Osteocyte (in vitro differentiated cells): Measurements from ENCODE around the gene PPP1R12C. TPM values are rescaled to one million over a fixed set of nuclear protein-coding genes. Genes with fewer than 3 reads are reported as not detected.

Source experiments
- DNase-seq: peaks from one replicate; pipeline ENCODE4 v3.0.0; 2021; ENCODE audit warnings: mixed read lengths; ENCODE audit not compliant: unreplicated experiment; ENCODE audit errors: extremely low spot score
- H3K27ac Mint-ChIP-seq: one replicate; pipeline ENCODE4 v1.8.0; 2021; ENCODE audit warnings: mild to moderate bottlenecking, mixed read lengths; ENCODE audit not compliant: unreplicated experiment
- H3K27me3 Mint-ChIP-seq: one replicate; pipeline ENCODE4 v1.8.0; 2021; ENCODE audit warnings: mixed read lengths; ENCODE audit not compliant: unreplicated experiment
- H3K36me3 Mint-ChIP-seq: one replicate; pipeline ENCODE4 v1.8.0; 2021; ENCODE audit warnings: mixed read lengths; ENCODE audit not compliant: unreplicated experiment
- H3K4me1 Mint-ChIP-seq: one replicate; pipeline ENCODE4 v1.8.0; 2021; ENCODE audit warnings: mixed read lengths; ENCODE audit not compliant: unreplicated experiment
- H3K4me3 Mint-ChIP-seq: one replicate; pipeline ENCODE4 v1.8.0; 2021; ENCODE audit warnings: mild to moderate bottlenecking, moderate library complexity, mixed read lengths; ENCODE audit not compliant: unreplicated experiment
- H3K9me3 Mint-ChIP-seq: one replicate; pipeline ENCODE4 v1.8.0; 2021; ENCODE audit warnings: mixed read lengths; ENCODE audit not compliant: unreplicated experiment
- total RNA-seq: library from RNA; stranded (reverse); gene quantifications from 2 replicates; pipeline ENCODE4 v1.2.1, GENCODE V29; 2021
- TF ChIP-seq, protein P1 (sequence below): fragments of 200-600 bp; sonication (generic); IDR thresholded peaks from 2 replicates; pipeline ENCODE4 v1.5.0; 2021; ENCODE audit warnings: antibody characterized with exemption, mild to moderate bottlenecking, moderate library complexity

PPP1R12C gene
- total RNA-seq, 1 donor from 2014 or later, result 135 TPM

DNA sequence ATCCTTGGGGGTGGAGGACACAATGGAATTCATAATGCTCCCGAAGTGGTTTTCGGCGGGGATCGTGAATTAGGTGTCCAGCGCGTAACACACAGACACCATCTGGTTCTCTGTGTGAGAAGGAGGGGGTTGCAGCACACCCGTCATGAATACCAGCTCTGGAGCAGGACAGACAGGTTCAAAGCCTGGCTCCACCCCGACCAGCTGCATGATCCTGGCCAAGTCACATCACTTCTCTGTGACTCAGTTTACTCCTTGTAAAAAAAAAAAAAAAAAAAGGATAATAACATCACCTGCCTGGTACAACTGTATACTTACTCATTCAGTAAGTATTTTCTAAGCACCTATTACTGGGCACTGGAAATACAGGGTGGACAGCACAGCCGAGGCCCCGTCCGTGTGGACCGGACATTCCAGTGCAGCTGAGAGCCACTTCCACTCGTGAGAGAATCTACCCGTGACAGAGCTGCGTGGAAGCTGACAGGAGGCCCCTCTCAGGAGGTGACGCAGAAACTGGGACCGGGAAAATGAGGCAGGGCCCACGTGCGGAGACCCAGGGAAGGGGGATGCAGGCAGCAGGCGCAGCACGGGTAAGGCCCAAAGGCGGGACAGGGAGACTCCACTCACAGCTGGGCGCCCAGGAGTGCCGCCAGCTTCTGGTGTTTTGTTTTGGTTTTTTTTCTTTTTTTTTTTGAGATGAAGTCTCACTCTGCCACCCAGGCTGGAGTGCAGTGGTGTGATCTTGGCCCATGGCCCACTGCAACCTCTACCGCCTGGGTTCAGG is 66.5 kb downstream of the PPP1R12C start:
- H3K27ac Mint-ChIP-seq, result no peak overlapping the region
- H3K4me3 Mint-ChIP-seq, result no peak overlapping the region
- H3K27me3 Mint-ChIP-seq, result no peaks in the 10 kb centered on the region
- peaks cover 18% of the 10 kb centered on the region for H3K36me3 Mint-ChIP-seq
- DNase-seq, result no peak
- H3K4me1 Mint-ChIP-seq, result no peaks in the 10 kb centered on the region
- no peaks in the 10 kb centered on the region for H3K9me3 Mint-ChIP-seq
- TF ChIP-seq, protein P1, sequence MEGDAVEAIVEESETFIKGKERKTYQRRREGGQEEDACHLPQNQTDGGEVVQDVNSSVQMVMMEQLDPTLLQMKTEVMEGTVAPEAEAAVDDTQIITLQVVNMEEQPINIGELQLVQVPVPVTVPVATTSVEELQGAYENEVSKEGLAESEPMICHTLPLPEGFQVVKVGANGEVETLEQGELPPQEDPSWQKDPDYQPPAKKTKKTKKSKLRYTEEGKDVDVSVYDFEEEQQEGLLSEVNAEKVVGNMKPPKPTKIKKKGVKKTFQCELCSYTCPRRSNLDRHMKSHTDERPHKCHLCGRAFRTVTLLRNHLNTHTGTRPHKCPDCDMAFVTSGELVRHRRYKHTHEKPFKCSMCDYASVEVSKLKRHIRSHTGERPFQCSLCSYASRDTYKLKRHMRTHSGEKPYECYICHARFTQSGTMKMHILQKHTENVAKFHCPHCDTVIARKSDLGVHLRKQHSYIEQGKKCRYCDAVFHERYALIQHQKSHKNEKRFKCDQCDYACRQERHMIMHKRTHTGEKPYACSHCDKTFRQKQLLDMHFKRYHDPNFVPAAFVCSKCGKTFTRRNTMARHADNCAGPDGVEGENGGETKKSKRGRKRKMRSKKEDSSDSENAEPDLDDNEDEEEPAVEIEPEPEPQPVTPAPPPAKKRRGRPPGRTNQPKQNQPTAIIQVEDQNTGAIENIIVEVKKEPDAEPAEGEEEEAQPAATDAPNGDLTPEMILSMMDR, result no peak

DNA sequence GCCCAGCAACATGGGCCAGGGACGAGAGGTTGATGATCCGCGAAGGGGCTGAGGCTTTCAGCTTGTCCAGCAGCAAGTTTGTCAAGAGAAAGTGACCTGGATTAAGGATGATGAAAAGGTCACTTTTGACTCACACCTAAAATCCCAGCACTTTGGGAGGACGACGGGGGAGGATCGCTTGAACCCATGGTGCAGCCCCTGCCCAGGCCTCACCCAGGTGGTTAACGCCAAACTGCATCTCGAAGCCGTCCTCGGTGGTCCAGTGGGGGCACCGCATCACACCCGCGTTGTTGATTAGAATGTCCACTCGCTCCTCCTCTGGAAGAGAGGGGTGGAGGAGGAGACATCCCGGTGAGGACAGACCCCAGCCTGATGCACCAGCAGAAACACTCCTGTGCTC is 69.0 kb downstream of the PPP1R12C start:
- no peaks in the 10 kb centered on the region for H3K27me3 Mint-ChIP-seq
- H3K36me3 Mint-ChIP-seq, result peaks cover 20% of the 10 kb centered on the region

DNA sequence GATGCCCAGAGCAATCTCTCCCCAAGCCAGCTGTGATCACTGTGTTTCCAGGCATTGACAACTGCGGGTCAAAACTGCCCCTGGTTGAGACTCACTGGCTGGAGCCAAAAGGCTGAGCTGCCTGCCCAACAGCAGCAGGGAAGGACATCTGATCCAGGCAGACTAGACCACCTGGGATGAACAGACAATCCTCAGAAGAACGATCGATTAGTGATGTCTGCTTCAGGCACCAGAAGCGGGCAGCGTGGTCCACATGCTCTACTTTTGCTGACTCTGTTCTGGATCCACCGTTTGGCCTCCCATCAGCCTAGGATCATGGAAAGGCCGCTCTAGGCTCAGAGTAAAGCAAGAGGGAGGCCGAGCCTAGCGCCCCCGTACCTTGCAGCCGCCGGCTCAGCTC is 69.5 kb downstream of the PPP1R12C start:
- Mint-ChIP-seq H3K27ac (no peak overlapping the region), H3K4me1 (no peaks in the 10 kb centered on the region), H3K27me3 (no peaks in the 10 kb centered on the region), H3K9me3 (no peaks in the 10 kb centered on the region), H3K4me3 (no peak overlapping the region), H3K36me3 (peaks cover 15% of the 10 kb centered on the region)
- TF ChIP-seq, protein P1, result no peak
- DNase-seq, result no peak

More for the DNA sequence above, 69.0 kb downstream of the PPP1R12C start:
- Mint-ChIP-seq H3K9me3 (no peaks in the 10 kb centered on the region), H3K4me1 (no peaks in the 10 kb centered on the region), H3K4me3 (no peak overlapping the region), H3K27ac (no peak overlapping the region)
- TF ChIP-seq, protein P1, result no peak
- DNase-seq, result no peak

DNA sequence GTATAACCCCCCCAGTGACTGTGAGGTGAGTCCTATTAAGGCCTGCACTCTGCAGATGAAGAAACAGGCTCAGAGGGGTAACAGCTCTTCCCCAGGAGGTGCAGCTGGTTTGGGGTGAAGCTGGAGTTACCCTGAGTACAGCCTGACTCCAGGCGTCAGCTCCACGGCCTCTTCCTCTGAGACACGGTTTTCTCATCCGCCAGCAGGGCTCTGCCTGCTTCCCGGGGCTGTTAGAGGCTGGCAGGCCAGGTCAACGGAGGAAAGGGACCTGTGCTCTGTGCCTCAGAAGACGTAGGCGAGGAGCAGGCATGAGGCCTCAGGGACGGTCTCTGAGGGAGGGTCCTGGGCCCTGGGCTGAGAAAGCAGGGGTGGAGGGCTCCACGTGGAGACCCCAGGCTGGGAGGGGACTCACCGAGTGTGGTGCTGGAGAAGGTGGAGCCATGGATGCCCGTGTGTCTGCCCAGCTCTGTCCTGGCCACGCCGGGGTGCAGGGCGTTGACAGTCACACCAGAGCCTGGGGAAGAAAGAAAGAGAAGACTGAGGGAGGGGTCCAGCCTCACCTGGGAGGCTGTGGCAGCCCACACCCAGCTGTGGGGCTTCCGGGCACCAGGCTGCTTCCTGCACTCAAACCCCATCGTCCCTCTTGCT is 70.3 kb downstream of the PPP1R12C start:
- H3K9me3 Mint-ChIP-seq, result no peaks in the 10 kb centered on the region
- TF ChIP-seq, protein P1, result no peak
- no peak overlapping the region for H3K27ac Mint-ChIP-seq
- no peaks in the 10 kb centered on the region for H3K27me3 Mint-ChIP-seq
- H3K4me1 Mint-ChIP-seq, result no peaks in the 10 kb centered on the region
- peaks cover 16% of the 10 kb centered on the region for H3K36me3 Mint-ChIP-seq
- no peak for DNase-seq
- no peak overlapping the region for H3K4me3 Mint-ChIP-seq
